ENCODE measurements around the gene NAP1L4. TPM values are rescaled to one million over a fixed set of nuclear protein-coding genes. Genes with fewer than 3 reads are reported as not detected.

Gene NAP1L4
- total RNA-seq, 6 experiments from 2014 or later = 109 to 140 (median 131) TPM

DNA sequence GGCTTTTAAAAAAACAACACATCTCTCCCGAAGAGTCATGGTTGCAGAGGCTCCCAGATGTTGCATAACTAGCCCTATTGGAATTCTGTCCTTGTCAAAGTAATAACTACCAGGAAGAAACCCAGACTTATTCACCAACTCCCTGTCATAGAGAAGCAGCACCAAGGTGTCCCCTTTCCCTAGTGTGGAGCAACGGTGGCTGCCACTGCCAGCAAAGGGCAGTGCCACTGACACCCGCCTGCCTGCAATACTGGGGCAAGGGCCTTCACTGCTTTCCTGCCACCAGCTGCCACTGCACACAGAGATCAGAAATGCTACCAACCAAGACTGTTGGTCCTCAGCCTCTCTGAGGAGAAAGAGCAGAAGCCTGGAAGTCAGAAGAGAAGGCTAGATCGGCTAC, 27.3 kb downstream of the NAP1L4 start:
- TF ChIP-seq, protein P1, sequence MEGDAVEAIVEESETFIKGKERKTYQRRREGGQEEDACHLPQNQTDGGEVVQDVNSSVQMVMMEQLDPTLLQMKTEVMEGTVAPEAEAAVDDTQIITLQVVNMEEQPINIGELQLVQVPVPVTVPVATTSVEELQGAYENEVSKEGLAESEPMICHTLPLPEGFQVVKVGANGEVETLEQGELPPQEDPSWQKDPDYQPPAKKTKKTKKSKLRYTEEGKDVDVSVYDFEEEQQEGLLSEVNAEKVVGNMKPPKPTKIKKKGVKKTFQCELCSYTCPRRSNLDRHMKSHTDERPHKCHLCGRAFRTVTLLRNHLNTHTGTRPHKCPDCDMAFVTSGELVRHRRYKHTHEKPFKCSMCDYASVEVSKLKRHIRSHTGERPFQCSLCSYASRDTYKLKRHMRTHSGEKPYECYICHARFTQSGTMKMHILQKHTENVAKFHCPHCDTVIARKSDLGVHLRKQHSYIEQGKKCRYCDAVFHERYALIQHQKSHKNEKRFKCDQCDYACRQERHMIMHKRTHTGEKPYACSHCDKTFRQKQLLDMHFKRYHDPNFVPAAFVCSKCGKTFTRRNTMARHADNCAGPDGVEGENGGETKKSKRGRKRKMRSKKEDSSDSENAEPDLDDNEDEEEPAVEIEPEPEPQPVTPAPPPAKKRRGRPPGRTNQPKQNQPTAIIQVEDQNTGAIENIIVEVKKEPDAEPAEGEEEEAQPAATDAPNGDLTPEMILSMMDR (IDR thresholded peaks at IDR 0.05) = no peak
- H3K4me3 Mint-ChIP-seq = no peak overlapping the region
- no peaks in the 10 kb centered on the region for H3K9me3 Mint-ChIP-seq
- H3K27me3 Mint-ChIP-seq (ENCODE audit: insufficient read depth) = peaks cover 3% of the 10 kb centered on the region; the same call in 1 of the 2 replicates
- H3K27ac Mint-ChIP-seq = no peak overlapping the region
- H3K36me3 Mint-ChIP-seq (ENCODE audit: low read depth) = peaks cover 68% of the 10 kb centered on the region
- peaks cover 6% of the 10 kb centered on the region; the same call in 1 of the 2 replicates for H3K4me1 Mint-ChIP-seq (ENCODE audit: low read depth)
- no peak for DNase-seq

DNA sequence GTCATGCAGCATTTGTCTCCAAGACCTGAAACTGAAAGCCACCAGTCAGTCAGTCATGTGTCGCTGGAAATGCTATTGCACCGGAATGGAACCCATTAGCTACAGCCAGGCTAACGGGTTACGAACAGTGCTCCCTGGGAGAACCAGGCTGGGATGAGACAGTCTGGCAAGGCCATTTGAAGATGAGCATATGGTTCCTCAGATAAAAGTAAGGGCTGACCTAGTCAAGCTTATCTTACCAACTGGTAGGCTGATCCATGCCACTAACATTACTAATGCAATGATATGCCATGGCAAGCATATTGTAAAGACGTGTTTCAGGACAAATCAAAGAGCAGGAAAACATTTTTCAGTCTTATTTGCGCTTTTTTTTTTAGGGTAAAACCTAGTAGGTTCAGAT, 28.4 kb downstream of the NAP1L4 start:
- Mint-ChIP-seq H3K27ac (no peak overlapping the region), H3K9me3 (no peaks in the 10 kb centered on the region), H3K4me1 (ENCODE audit: low read depth) (peaks cover 6% of the 10 kb centered on the region; the same call in 1 of the 2 replicates), H3K36me3 (ENCODE audit: low read depth) (peaks cover 72% of the 10 kb centered on the region), H3K27me3 (ENCODE audit: insufficient read depth) (peaks cover 3% of the 10 kb centered on the region; the same call in 1 of the 2 replicates), H3K4me3 (no peak overlapping the region)
- TF ChIP-seq, protein P1 (IDR thresholded peaks at IDR 0.05) = no peak
- no peak for DNase-seq

DNA sequence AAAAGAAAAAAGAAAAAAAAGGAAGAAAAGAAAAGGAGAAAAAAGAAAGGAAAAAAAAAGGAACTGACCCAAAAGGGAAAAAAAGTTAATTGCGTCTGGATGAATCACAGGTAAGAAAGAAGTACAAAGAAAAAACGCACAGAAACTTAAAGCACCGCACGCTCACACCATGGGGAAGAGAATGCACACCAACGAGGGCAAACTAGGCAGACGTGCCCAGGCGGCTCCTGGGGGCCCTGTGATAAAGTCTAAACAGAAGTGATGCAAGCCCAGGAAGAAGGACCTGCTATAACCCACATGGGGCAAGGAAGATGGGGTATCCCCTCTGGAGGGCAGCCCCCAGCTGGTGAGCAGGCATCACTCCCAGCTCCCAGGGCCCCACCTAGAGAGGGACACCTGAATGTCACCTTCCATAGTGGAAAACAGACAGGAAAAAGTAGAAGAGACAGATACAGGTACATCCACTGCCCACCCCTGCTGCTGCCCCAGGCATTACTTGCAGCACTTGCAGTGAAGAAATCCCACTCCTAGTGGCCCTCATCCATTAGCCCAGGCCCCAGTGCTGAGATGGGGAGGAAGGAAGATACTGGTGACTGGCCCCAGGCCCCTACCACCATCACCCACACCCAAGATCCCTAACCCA, 28.9 kb downstream of the NAP1L4 start:
- H3K27me3 Mint-ChIP-seq (ENCODE audit: insufficient read depth) = peaks cover 3% of the 10 kb centered on the region; the same call in 1 of the 2 replicates
- no peak for DNase-seq
- H3K9me3 Mint-ChIP-seq = no peaks in the 10 kb centered on the region
- TF ChIP-seq, protein P1 (IDR thresholded peaks at IDR 0.05) = no peak
- H3K36me3 Mint-ChIP-seq (ENCODE audit: low read depth) = peaks cover 73% of the 10 kb centered on the region
- H3K4me1 Mint-ChIP-seq (ENCODE audit: low read depth) = peaks cover 6% of the 10 kb centered on the region; the same call in 1 of the 2 replicates
- H3K4me3 Mint-ChIP-seq = no peak overlapping the region
- H3K27ac Mint-ChIP-seq = no peak overlapping the region

DNA sequence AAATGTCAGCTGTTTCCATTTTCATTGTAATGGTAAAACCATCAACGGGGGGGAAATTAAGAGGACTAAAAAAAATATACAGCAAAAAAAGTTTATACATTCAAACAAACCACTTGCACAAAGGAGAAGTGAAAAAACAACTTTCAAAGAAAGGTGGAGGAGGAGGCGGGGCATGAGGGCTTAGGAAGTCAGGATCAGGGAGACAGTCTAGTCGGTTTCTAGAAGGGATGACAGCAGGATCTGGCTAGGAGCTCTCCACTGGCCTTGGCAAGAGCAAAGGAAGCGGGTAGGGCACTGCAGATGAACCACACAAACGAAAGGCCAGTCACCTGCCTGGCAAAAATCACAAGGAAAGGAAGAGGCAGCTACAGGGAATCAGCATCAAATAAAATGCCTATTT, 31.0 kb downstream of the NAP1L4 start:
- peaks cover 69% of the 10 kb centered on the region for H3K36me3 Mint-ChIP-seq (ENCODE audit: low read depth)
- peaks cover 6% of the 10 kb centered on the region; the same call in 1 of the 2 replicates for H3K4me1 Mint-ChIP-seq (ENCODE audit: low read depth)
- no peak overlapping the region; the same call in 1 of the 2 replicates for H3K27ac Mint-ChIP-seq
- peaks cover 3% of the 10 kb centered on the region; the same call in 1 of the 2 replicates for H3K27me3 Mint-ChIP-seq (ENCODE audit: insufficient read depth)
- DNase-seq = no peak
- H3K4me3 Mint-ChIP-seq = no peak overlapping the region
- TF ChIP-seq, protein P1 (IDR thresholded peaks at IDR 0.05) = no peak
- no peaks in the 10 kb centered on the region for H3K9me3 Mint-ChIP-seq

DNA sequence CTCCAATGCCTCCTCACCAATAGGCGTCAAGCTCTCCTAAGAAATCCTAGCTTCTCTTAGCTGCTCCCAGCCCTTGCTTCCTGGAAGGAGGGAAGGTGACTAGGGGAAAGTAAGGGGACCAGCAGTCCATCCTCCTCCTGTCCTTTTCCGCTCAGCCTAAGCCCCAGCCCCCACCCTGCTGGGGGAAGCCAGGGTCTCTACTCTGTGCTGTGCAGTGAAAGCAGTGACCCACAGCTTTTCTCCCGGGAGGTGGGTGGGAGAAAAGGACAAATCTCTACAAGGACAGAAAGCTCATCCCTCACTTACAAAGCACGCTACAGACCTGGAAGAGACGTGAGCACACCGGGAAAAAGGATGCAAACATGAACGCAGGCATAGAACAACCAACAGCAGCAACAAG, 32.0 kb downstream of the NAP1L4 start:
- H3K27ac Mint-ChIP-seq = no peak overlapping the region
- no peak overlapping the region for H3K4me3 Mint-ChIP-seq
- H3K36me3 Mint-ChIP-seq (ENCODE audit: low read depth) = peaks cover 71% of the 10 kb centered on the region
- TF ChIP-seq, protein P1 (IDR thresholded peaks at IDR 0.05) = no peak
- H3K27me3 Mint-ChIP-seq (ENCODE audit: insufficient read depth) = no peaks in the 10 kb centered on the region
- no peaks in the 10 kb centered on the region for H3K9me3 Mint-ChIP-seq
- peaks cover 6% of the 10 kb centered on the region; the same call in 1 of the 2 replicates for H3K4me1 Mint-ChIP-seq (ENCODE audit: low read depth)
- no peak for DNase-seq
